GM18861 (cell line): ENCODE results near the gene MZT1.

Experiments used
- ATAC-seq: cut with Tn5 transposase; IDR thresholded peaks from one replicate; pipeline ENCODE4 v1.9.1; 2021; ENCODE audit not compliant: unreplicated experiment

MZT1 gene

DNA sequence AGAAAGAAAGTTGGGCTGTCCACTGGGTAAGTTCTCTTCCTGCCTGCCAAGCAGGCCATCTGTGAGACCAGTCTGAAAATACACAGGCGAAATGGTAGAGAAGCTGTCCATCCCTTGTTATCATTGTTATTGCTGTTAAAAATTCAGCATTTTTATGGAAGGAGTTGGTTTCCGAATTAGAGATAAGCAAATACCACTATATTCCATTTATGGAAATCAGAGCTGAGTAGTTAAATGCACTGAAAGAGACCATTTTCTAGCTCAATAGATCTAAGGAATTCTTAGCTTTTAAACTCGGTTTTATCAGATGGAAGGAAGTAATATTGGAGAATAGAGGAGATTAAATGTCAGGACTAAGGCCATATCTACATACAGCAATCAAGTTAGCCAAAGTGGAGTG lies 40.7 kb downstream of the MZT1 start:
- no peak for ATAC-seq

DNA sequence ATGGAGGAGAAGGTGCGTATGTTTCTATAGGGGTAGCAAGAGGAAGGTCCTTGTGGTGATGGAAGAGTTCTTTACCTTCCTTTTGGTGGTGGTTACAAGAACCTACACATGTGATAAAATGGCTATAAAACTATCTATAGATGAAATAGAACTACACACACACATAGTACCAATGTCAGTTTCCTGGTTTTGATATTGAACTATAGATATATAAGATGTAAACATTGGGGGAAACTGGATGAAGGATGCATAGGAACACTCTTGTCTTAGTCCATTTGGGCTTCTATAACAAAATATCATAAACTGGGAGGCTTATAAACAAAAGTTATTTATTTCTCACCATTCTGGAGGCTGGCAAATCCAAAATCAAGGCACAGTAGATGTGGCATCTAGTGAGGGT lies 47.1 kb downstream of the MZT1 start:
- no peak for ATAC-seq

DNA sequence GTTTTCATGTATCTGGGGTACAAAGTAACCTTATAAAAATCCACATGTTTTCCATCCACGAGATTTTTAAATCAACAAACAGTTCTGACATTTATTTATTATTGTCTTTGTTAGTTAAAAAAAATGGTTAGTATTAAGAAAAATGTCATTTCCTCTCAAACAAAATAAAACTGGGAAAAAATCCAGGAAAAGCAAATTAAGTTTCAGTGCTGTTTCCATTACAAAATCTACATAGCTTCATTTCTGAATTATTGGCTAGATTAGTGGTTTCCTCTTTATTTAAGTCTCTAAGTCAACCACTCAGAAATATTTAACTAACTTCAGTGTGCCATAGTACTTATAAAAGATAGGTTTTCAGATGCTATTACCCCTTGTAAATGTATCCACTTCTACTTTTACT lies 49.1 kb downstream of the MZT1 start:
- no peak for ATAC-seq

DNA sequence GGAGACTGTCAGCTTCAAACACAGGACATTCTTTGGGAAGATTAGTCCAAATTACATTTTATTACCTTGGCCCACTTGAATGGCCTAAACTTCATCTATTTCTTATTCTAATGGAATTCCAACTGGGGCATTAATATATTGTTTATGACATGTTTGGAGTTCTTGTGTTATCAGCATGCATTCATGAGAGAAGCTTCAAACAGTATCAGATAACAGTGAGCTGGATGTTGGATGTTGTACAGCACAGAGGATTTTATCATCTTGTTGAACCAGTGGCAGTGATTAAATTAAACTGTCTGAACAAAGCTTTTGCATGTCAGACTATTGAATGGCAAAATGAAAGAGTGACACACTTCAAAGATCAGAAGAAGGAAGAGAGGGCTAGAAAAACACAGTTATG lies 50.0 kb downstream of the MZT1 start:
- no peak for ATAC-seq

DNA sequence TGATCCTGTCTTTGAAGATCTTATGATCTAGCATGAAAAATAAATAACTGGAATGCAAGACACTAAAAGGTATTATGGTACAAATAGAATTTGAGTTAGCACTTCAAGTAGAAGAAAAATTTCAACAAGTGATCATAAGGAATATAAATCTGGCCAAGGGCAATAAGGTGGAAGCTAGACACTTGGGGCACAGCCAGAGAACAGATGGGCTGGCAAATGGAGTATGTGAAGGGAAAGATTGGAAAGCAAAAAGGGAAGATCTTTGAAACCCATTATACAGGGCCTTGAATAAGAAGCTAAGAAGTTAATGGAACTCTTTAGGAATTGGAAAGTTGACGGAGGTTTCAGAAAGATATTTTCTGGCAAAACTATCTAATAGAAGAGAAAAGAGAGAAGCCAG lies 61.0 kb downstream of the MZT1 start:
- ATAC-seq = no peak

DNA sequence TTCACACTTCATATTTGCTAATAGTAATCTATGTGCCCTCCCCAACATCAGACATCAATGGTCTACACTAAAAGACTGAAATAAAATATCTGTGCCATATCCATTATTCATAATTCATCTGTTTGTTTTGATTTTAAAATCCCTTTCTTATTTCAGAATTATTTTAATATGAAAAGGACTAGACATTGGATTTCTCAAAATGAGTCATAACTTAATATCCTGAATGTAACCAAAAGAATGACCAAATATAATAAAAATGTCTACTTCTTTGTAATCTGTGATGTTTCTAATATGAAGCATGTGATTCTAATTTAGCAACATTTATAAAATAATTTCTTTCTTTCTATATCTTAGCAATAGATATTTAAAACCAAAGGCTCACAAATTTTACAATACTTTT lies 64.9 kb downstream of the MZT1 start:
- ATAC-seq = no peak
